Duodenal mucosa (tissue), 2 donors: ENCODE data around the gene TEX2.
"Not testable (repeated sequence)": the region's sequence is repeated elsewhere in the genome, so short reads cannot be mapped to it uniquely, and the experiment has no call there.

Experiments used
- H3K27ac ChIP-seq: one replicate; pipeline ENCODE4 v1.7.0; 2013; ENCODE audit warnings: low read depth, low read length
- H3K27me3 ChIP-seq, 2 donors: one replicate each; pipeline ENCODE4 v1.7.0; 2013; ENCODE audit warnings: low read length in 2 of 2, control low read depth in 1 of 2; ENCODE audit not compliant: insufficient read depth in 2 of 2, control insufficient read depth in 1 of 2
- H3K36me3 ChIP-seq, 2 donors: one replicate each; pipeline ENCODE4 v1.7.0; 2013; ENCODE audit warnings: low read length in 2 of 2, control low read depth in 1 of 2; ENCODE audit not compliant: insufficient read depth in 2 of 2, control insufficient read depth in 1 of 2
- H3K4me1 ChIP-seq, 2 donors: one replicate each; pipeline ENCODE4 v1.7.0; 2013; ENCODE audit warnings: low read length in 2 of 2, control low read depth in 1 of 2; ENCODE audit not compliant: insufficient read depth in 2 of 2, control insufficient read depth in 1 of 2
- H3K4me3 ChIP-seq, 2 donors: one replicate each; pipeline ENCODE4 v1.7.0; 2013; ENCODE audit warnings: low read length in 2 of 2, low read depth in 1 of 2
- H3K9ac ChIP-seq, 2 donors: one replicate each; pipeline ENCODE4 v1.7.0; 2013; ENCODE audit warnings: low read length in 2 of 2, low read depth in 1 of 2
- H3K9me3 ChIP-seq, 2 donors: one replicate each; pipeline ENCODE4 v1.7.0; 2013; ENCODE audit warnings: low read length in 2 of 2, control low read depth in 1 of 2; ENCODE audit not compliant: control insufficient read depth in 1 of 2

Gene TEX2

DNA sequence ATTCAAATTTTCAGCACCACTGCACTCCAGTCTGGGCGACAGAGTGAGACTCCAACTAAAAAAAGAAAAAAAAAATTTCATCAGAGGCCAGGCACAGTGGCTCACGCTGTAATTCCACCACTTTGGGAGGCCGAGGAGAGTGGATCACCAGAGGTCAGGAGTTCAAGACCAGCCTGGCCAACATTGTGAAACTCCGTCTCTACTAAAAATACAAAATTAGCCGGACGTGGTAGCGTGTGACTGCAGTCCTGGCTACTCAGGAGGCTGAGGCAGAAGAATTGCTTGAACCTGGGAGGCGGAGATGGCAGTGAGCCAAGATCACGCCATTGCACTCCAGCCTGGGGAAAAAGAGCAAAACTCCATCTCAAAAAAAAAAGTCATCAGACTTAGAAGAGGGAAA is 77.5 kb downstream of the TEX2 start:
- H3K36me3 ChIP-seq, H3K4me1 ChIP-seq, H3K9ac ChIP-seq, H3K9me3 ChIP-seq, H3K27me3 ChIP-seq, H3K27ac ChIP-seq, H3K4me3 ChIP-seq: not testable (repeated sequence)

DNA sequence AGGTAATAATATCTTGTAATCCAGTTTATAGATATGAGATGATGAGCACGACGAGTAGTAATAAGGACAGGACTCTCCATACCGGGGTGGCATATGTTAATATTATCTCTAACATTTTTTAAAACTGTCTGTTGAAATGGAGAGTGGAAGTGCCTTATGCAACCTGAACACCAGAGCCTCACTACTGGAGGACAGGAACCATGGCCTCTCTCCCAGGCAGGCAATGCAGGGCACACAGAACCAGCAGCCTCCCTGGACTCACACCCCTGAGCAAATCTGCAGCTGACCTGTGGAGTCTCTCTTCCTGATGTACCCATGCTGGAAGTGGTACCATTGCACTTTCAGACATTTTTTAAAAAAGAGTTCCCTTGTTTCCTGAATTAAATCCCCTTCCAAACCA is 78.0 kb downstream of the TEX2 start:
- H3K9me3 ChIP-seq = no peaks in the 10 kb centered on the region
- no peaks in the 10 kb centered on the region for H3K27me3 ChIP-seq
- H3K4me3 ChIP-seq = no peak overlapping the region
- peaks cover 8 to 9% of the 10 kb centered on the region in 2 donors for H3K4me1 ChIP-seq
- peaks cover 0 to 3% of the 10 kb centered on the region in 2 donors for H3K36me3 ChIP-seq
- no peak overlapping the region for H3K27ac ChIP-seq
- no peak overlapping the region for H3K9ac ChIP-seq

DNA sequence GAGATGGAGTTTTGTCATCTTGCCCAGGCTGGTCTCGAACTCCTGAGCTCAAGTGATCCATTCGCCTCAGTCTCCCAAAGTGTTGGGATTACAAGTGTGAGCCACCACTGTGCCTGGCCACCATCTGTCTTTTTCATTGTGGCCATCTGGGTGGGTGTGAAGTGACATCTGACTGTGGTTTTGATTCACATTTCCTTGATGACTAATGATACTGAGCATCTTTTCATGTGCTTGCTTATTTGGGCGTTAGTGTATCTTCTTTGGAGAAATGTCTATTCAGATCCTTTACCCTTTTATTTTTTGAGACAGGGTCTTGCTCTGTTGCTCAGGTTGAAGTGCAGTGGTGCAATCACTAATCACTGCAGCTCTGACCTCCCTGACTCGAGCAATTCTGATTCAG is 79.2 kb downstream of the TEX2 start:
- Histone ChIP-seq H3K4me1 (peaks cover 8 to 9% of the 10 kb centered on the region in 2 donors), H3K9ac (no peak overlapping the region), H3K27ac (no peak overlapping the region), H3K27me3 (no peaks in the 10 kb centered on the region), H3K36me3 (peaks cover 0 to 5% of the 10 kb centered on the region in 2 donors), H3K9me3 (no peaks in the 10 kb centered on the region), H3K4me3 (no peak overlapping the region)

DNA sequence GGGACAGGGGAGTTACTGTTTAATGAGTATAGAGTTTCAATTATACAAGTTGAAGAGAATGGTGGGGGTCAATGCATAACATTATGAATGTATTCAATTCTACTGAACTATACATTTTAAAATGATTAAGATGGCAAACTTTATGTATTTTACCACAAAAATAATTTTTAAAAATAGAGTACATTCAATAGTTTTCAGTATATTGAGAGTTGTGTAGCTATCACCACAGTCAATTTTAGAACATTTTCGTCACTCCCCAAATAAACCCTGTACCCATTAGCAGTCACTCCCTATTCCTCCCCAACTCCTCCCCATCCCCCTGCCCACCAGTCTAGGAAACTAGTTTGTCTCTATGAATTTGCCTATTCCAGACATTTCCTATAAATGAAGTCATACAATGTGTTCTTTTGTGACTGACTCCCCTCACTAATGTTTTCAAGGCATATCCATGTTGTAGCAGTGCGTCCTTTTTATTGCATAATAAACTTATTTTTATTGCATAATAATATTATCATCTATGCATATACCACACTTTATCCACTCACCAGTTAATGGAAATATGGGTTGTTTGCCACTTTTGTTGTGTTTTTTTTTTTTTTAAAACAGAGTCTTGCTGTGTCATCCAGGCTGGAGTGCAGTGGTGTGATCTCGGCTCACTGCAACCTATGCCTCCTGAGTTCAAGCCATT is 80.6 kb downstream of the TEX2 start:
- Histone ChIP-seq H3K27me3 (no peaks in the 10 kb centered on the region), H3K4me1 (peaks cover 8% of the 10 kb centered on the region in 2 donors), H3K9ac (no peak overlapping the region), H3K4me3 (no peak overlapping the region), H3K9me3 (no peaks in the 10 kb centered on the region), H3K27ac (no peak overlapping the region), H3K36me3 (peaks cover 0 to 3% of the 10 kb centered on the region in 2 donors)

DNA sequence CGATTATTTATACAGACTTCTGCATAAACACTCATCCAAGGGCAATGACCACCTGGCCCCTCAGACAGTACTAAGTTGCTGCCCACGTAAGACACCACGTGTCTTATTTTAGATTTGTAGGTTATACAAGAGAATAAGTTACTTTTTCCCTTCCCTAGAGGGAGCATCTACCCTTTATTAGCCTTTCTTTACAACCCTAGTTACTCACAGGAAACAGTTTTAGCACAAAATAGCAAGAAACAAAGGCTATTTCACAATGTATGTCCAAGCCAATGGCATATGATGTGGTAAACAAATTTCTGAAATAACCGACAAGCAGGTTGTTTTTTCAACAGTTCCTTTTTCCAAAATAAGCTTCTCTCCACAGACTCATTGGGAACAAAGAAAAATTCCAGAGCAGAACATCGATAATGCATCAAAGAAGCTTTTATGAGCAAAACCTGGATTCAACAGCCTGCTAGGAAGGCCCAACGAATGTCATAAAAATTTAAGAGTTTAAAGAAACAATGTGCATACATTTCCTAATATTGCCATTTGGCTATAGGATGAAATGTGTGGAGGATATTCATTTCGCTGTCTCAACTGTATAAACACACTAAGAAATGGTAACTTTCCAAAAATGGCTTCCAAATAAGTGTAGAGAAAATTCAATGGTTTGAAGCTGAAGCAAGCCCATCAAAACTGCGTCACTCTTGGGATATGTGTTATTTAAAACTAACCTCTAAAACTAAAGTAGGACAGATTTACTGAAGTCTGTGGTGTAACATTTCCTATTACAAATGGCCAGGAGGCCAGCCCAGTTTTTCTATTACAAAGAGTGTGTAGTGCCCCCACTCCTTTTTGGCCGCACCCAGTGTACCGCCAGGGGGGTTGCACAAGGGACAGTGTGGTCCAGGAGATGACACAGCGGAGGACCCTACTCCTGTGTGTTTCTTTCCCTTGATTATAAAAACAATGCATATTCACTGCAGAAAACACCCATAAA is 82.7 kb downstream of the TEX2 start:
- H3K27ac ChIP-seq = no peak overlapping the region
- no peaks in the 10 kb centered on the region for H3K27me3 ChIP-seq

DNA sequence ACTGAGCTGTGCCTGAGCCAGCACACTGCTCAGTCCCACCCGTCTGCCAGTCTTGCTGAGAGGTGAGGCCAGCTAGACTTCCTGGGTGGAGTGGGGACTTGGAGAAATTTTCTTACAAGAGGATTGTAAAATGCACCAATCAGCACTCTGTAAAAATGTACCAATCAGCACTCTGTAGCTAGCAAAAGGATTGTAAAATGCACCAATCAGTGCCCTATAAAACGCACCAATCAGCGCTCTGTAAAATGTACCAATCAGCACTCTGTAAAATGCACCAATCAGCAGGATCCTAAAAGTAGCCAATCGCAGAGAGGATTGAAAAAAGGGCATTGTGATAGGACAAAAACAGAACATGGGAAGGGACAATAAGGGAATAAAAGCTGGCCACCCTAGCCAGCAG is 84.0 kb downstream of the TEX2 start:
- not testable (repeated sequence) for H3K9me3 ChIP-seq, H3K4me3 ChIP-seq, H3K4me1 ChIP-seq, H3K27ac ChIP-seq, H3K27me3 ChIP-seq, H3K9ac ChIP-seq
- H3K36me3 ChIP-seq = peaks cover 6 to 27% of the 10 kb centered on the region in 2 donors

More for the DNA sequence above, 82.7 kb downstream of the TEX2 start:
- Histone ChIP-seq H3K9ac (no peak overlapping the region), H3K4me1 (no peaks in the 10 kb centered on the region), H3K4me3 (no peak overlapping the region), H3K9me3 (no peaks in the 10 kb centered on the region), H3K36me3 (peaks cover 0 to 17% of the 10 kb centered on the region in 2 donors)

DNA sequence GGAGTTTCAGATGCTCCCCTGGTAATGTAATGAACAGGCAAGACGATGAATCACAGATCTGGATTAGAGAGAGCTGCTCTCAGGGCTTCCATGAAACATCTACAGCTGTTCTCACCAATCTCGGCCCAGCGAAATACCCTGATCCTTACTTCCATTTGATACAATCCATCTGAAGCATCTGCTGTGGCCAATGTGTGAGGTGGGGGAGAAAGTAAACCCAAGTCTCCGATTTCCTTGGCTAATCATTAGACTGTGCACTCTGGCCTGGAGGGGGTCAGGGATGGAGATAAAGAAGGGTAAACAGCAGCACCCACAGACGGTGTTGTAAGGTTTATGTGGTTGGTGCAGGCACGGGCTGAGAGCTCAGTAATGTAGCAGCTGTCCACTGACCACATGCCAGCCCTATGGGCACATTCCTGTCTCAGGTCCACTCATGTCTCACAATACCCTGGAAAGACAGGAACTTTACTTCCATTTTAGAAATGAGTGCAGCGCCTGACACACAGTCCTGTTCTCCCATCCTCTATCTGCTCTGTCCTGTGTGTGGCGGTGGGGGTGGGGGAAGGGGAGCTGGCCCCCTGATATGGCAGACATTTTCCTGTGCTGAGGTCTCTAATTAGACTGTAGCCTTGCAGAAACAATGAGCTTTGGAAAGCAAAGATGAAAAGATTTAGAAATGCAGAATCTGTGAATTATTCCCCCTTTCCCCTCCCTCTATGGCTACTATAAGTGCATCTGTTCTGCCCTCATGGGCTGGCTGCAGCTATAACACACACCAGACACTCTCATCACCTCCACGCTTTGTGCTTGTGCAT is 84.8 kb downstream of the TEX2 start:
- H3K4me1 ChIP-seq = no peaks in the 10 kb centered on the region
- H3K27me3 ChIP-seq = no peaks in the 10 kb centered on the region

DNA sequence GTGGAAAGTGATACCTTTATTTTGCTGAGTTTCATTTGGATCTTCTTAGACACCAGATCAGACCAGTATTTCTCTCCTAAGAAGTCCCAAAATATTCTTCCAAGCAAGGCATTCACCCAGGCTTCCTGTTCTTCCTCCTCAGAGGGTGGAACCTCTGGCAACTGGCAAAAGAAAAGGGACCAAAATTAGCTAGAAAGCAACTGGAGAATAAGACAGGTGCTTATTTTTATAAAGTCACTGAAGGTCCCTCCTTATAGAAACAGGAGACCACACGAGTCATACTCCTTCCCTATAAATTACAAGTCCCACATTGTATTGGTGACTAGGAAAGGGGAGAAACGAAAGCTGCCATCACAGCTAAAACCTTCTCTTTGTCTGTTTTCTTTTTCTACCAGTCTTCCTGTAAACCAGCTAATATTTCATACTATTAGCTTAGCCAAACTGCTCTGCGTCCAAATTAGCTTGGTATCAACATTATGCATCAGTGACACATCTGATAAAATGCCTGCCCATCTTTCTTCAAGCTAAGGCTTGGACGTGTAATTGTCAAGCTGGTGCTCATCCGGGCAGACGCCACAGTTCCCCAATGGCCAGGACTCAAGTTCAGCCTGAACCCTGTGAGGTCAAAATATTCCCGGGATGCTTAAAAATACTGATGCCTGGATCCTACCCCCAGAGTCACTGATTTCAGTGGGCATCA is 85.6 kb downstream of the TEX2 start:
- Histone ChIP-seq H3K9me3 (no peaks in the 10 kb centered on the region), H3K27ac (no peak overlapping the region), H3K4me1 (no peaks in the 10 kb centered on the region), H3K4me3 (no peak overlapping the region), H3K27me3 (no peaks in the 10 kb centered on the region), H3K9ac (no peak overlapping the region), H3K36me3 (peaks cover 6 to 30% of the 10 kb centered on the region in 2 donors)

More for the DNA sequence above, 84.8 kb downstream of the TEX2 start:
- H3K9me3 ChIP-seq = no peaks in the 10 kb centered on the region
- no peak overlapping the region for H3K4me3 ChIP-seq
- peaks cover 6 to 30% of the 10 kb centered on the region in 2 donors for H3K36me3 ChIP-seq
- H3K27ac ChIP-seq = no peak overlapping the region
- H3K9ac ChIP-seq = no peak overlapping the region

DNA sequence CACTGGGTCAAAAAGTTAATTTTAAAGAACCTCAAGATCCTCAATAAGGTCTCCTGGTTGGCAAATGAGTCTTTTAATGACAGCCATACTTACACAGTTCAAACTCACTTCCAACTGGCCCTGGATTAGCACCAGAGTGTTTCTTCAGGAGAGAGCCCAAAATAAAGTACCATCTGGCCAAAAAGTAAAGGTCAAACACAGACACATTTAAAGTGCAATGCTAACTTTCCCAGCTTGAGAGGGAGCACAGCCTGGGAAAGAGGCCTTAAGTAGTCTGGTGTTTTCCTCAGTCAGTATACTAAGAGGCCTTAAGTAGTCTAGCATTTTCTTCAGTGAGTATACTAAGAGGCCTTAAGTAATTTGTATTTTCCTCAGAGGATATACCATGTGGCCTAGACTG is 86.5 kb downstream of the TEX2 start:
- no peaks in the 10 kb centered on the region for H3K4me1 ChIP-seq
- no peaks in the 10 kb centered on the region for H3K27me3 ChIP-seq
- H3K9ac ChIP-seq = no peak overlapping the region
- H3K4me3 ChIP-seq = no peak overlapping the region
- no peak overlapping the region for H3K27ac ChIP-seq
- H3K9me3 ChIP-seq = no peaks in the 10 kb centered on the region
- H3K36me3 ChIP-seq = peaks cover 6 to 31% of the 10 kb centered on the region in 2 donors
